Measurements from ENCODE around the gene DTNBP1. TPM values are rescaled to one million over a fixed set of nuclear protein-coding genes. Genes with fewer than 3 reads are reported as not detected.
A peak's percentile ranks its signal among the peaks of the same experiment; 100 is the strongest.

DTNBP1 gene
- total RNA-seq, 1 donor, result 2.2 TPM

DNA sequence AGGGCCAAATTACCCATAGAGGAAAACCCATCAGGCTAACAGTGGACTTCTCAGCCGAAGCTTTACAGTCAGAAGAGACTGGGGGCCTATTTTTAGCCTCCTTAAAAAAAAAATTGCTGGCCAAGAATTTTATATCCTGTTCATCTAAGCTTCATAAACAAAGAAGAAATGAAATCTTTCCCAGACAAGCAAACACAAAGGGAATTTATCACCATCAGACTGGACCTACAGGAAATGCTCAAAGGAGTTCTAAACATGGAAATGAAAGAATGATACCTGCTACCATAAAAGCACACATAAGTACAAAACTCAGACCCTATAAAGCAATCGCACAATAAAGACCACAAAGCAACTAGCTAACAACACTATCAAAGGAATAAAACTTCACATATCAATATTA, 19.3 kb downstream of the DTNBP1 start:
- TF ChIP-seq, protein P1, sequence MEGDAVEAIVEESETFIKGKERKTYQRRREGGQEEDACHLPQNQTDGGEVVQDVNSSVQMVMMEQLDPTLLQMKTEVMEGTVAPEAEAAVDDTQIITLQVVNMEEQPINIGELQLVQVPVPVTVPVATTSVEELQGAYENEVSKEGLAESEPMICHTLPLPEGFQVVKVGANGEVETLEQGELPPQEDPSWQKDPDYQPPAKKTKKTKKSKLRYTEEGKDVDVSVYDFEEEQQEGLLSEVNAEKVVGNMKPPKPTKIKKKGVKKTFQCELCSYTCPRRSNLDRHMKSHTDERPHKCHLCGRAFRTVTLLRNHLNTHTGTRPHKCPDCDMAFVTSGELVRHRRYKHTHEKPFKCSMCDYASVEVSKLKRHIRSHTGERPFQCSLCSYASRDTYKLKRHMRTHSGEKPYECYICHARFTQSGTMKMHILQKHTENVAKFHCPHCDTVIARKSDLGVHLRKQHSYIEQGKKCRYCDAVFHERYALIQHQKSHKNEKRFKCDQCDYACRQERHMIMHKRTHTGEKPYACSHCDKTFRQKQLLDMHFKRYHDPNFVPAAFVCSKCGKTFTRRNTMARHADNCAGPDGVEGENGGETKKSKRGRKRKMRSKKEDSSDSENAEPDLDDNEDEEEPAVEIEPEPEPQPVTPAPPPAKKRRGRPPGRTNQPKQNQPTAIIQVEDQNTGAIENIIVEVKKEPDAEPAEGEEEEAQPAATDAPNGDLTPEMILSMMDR (IDR thresholded peaks at IDR 0.05; ENCODE audit: insufficient read depth, low read depth, low read length), result no peak
- no peak for DNase-seq (ENCODE audit: low read depth)

DNA sequence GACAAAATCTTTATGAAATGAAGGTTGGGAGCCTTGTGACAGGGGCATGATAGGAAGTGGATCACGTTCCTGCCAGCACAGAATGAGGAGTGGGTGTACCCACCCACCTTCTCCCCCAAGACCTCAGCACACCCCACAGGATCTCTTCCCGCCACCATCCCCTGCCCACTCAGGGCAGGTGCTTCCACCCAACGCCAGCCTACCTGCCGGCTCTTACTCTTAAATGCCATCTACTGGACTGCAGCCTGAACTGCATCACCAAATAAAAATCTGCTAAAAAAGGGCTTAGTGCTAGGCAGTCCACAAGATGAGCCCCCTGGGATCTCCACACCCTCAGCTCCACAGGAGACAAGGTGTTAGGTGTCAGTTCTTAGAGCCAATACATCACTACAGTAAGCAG, 20.6 kb downstream of the DTNBP1 start:
- no peak for DNase-seq (ENCODE audit: low read depth)
- TF ChIP-seq, protein P1 (IDR thresholded peaks at IDR 0.05; ENCODE audit: insufficient read depth, low read depth, low read length), result peak; percentile 44
- no peak overlapping the region for H3K4me3 ChIP-seq (ENCODE audit: low read depth, low read length)

More for the DNA sequence above, 19.3 kb downstream of the DTNBP1 start:
- no peak overlapping the region for H3K4me3 ChIP-seq (ENCODE audit: low read depth, low read length)

DNA sequence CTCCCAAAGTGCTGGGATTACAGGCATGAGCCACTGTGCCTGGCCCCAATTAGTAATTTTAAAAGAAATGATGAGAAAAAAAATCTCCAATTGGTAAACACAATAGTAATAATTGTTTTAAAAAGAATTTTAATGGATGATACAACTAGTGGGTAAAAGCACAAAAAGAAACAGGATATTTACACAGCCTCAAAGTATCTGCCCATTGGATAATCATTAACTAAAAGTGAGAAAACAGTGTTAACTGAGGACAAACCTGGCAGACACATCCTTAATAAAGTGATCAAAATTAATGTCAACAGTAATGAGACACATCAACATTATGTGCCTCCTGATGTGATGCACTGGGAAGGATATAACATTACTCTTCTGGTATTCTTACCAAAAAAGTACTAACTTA, 24.5 kb downstream of the DTNBP1 start:
- DNase-seq (ENCODE audit: low read depth), result no peak
- TF ChIP-seq, protein P1 (IDR thresholded peaks at IDR 0.05; ENCODE audit: insufficient read depth, low read depth, low read length), result no peak
- no peak overlapping the region for H3K4me3 ChIP-seq (ENCODE audit: low read depth, low read length)

DNA sequence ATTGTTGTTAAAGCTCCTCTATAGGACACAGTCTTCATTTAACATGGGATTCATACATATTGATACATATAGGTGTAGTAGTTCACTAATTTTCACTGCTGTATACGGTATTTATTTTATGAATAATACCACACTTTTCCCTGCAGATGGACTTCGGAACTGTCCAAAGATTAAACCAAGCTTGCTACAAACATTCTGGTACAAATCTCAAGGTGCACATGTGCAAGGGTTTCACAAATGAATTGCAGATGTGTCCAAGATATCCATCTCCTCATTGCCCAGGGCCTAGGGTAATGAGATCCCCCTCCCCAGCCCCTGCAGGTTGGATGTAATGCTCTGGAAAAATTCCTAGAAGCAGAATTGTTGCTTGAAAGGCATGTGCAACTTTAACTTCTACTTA, 31.4 kb downstream of the DTNBP1 start:
- DNase-seq (ENCODE audit: low read depth), result no peak
- no peak overlapping the region for H3K4me3 ChIP-seq (ENCODE audit: low read depth, low read length)
- TF ChIP-seq, protein P1 (IDR thresholded peaks at IDR 0.05; ENCODE audit: insufficient read depth, low read depth, low read length), result no peak

DNA sequence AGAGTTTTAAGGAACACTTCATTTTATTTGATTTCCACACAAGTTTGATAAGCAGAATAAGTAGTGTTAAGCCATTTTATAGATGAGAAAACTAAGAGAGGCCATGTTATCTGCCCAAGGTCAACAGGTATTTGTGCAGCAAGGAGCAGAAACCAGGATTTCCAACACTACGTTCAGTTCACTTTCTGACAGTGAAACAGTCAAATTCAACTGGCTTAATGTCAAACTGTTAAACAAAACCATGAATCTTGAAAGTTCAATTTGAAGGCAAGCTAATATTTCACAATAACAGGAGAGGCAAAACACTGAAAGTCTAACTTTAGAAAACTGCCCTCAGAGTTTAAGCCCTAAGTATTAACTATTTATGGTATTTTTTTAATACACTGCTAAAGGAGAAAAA, 32.6 kb downstream of the DTNBP1 start:
- peak; percentile 28 for DNase-seq (ENCODE audit: low read depth)
- TF ChIP-seq, protein P1 (IDR thresholded peaks at IDR 0.05; ENCODE audit: insufficient read depth, low read depth, low read length), result no peak
- no peak overlapping the region for H3K4me3 ChIP-seq (ENCODE audit: low read depth, low read length)

DNA sequence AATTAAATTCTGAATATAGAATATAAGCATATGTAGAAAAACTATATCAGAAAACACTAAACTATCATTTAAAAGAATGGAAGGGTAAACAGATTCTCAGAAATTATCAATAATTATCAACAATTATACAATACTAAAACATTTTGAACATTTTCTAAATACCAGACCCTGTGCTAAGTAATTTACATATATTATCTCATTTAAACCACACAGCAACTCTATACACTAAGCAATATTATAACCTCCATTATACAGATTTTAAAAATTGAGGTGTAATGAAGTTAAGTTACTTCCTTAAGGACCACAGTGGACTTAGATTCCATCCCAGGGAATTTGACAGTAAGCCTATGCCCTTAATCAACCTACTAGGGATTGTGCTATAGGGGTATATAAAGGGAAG, 33.3 kb downstream of the DTNBP1 start:
- H3K4me3 ChIP-seq (ENCODE audit: low read depth, low read length), result no peak overlapping the region
- TF ChIP-seq, protein P1 (IDR thresholded peaks at IDR 0.05; ENCODE audit: insufficient read depth, low read depth, low read length), result no peak
- DNase-seq (ENCODE audit: low read depth), result no peak

DNA sequence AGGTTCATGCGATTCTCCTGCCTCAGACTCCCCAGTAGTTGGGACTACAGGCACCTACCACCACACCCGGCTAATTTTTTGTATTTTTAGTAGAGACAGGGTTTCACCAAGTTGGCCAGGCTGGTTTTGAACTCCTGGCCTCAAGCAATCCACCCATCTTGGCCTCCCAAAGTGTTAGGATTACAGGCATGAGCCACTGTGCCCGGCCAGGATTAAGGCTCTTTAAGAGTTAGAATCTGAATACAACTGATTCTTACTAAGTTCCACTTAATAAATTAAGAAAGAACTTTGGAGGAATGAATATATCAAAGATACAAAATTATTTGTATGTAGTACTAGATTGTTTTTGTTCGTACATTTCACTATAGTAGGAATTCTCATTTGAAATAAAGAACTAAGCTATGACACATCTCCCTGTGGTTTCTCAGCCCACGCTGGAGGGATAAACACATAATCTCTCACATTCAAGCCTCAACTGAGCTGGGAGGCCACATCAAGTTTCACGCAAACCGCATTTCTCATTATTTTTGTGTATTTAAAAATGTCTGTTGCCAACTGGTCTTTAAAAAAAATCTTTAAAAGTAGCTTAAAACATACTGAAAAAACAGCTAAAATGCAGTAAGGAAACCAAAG, 34.2 kb downstream of the DTNBP1 start:
- DNase-seq (ENCODE audit: low read depth), result peak; percentile 90
- TF ChIP-seq, protein P1 (IDR thresholded peaks at IDR 0.05; ENCODE audit: insufficient read depth, low read depth, low read length), result no peak
- H3K4me3 ChIP-seq (ENCODE audit: low read depth, low read length), result no peak overlapping the region
